Brain microvascular endothelial cell (primary cell): ENCODE data around the gene OXER1.
A peak's percentile ranks its signal among the peaks of the same experiment; 100 is the strongest.

ENCODE experiments used
- DNase-seq: peaks from one replicate; pipeline ENCODE4 v3.0.0-alpha.2; 2020
- H3K27ac ChIP-seq: fragments of 250-450 bp; sonication (Bioruptor Pico); 2 replicates; pipeline ENCODE4 v1.5.1; 2020; ENCODE audit warnings: mild to moderate bottlenecking, moderate library complexity
- H3K27me3 ChIP-seq: fragments of 250-450 bp; sonication (Bioruptor Pico); replicated peaks from 2 replicates; pipeline ENCODE4 v1.5.1; 2020; ENCODE audit warnings: mild to moderate bottlenecking
- H3K36me3 ChIP-seq: fragments of 250-450 bp; sonication (Bioruptor Pico); replicated peaks from 2 replicates; pipeline ENCODE4 v1.5.1; 2020; ENCODE audit warnings: mild to moderate bottlenecking
- H3K4me3 ChIP-seq: 2 replicates; pipeline ENCODE4 v1.5.1; 2011; ENCODE audit warnings: low read depth, mild to moderate bottlenecking, control low read depth, low read length, moderate library complexity
- in situ Hi-C: cut with HindIII; loops from 2 replicates; pipeline ENCODE4 v1.10.0; 2017; ENCODE audit warnings: low sequenced_read_pairs, low pct_ligation_motif_present
- TF ChIP-seq, protein P1 (sequence below): IDR thresholded peaks from 2 replicates; pipeline ENCODE4 v1.5.1; 2011; ENCODE audit warnings: low read depth, mild to moderate bottlenecking, moderate library complexity, low read length, control low read depth, inconsistent platforms; ENCODE audit errors: missing control alignments

Gene OXER1

GRCh38 chr2:42792583-42793333, 28.8 kb upstream of the OXER1 start, which contains the start of gene HAAO:
Gene HAAO (minus strand): TSS chr2:42792583. CDS start chr2:42792536, 47 bp downstream.
- in situ Hi-C loops = no loop called here

DNA sequence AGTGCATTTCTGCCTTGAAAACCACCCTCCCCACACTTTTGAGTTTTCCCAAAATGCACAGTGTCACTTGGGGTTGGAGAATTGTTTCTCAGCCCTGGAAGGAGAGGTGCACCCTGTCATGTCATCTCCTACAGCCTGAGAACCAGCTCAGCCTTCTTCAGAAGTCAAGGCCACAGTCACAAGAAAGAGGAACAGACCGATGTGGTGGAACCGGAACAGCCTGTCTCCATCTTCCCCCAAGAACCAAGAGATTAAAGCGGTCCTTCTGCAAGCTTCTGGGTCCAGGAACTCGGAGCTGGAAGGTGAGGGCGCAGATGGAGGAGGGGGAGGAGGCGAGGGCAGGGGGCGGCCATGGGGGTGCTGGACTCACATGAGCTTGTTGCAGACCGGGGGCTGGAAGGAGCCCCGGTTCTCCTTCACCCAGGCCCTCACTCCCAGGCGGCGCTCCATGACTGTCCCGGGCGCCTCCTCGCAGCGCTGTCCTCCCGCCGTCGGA, 28.2 kb upstream of the OXER1 start:
- DNase-seq = no peak
- H3K27ac ChIP-seq = no peak overlapping the region
- H3K27me3 ChIP-seq = peaks cover 3% of the 10 kb centered on the region
- TF ChIP-seq, protein P1, sequence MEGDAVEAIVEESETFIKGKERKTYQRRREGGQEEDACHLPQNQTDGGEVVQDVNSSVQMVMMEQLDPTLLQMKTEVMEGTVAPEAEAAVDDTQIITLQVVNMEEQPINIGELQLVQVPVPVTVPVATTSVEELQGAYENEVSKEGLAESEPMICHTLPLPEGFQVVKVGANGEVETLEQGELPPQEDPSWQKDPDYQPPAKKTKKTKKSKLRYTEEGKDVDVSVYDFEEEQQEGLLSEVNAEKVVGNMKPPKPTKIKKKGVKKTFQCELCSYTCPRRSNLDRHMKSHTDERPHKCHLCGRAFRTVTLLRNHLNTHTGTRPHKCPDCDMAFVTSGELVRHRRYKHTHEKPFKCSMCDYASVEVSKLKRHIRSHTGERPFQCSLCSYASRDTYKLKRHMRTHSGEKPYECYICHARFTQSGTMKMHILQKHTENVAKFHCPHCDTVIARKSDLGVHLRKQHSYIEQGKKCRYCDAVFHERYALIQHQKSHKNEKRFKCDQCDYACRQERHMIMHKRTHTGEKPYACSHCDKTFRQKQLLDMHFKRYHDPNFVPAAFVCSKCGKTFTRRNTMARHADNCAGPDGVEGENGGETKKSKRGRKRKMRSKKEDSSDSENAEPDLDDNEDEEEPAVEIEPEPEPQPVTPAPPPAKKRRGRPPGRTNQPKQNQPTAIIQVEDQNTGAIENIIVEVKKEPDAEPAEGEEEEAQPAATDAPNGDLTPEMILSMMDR = no peak
- peak overlapping the region; percentile 53 for H3K4me3 ChIP-seq
- no peaks in the 10 kb centered on the region for H3K36me3 ChIP-seq
- in situ Hi-C loops = no loop called here

More at GRCh38 chr2:42792583-42793333, 28.8 kb upstream of the OXER1 start, which contains the start of gene HAAO:
- no peak for DNase-seq
- Histone ChIP-seq H3K4me3 (peak within 1 kb of the TSS; percentile 53), H3K27ac (no peak within 1 kb of the TSS), H3K27me3 (peaks cover 3% of the 10 kb centered on the region), H3K36me3 (no peaks in the 10 kb centered on the region)
- TF ChIP-seq, protein P1 = no peak

- DNase-seq = no peak
- peaks cover 3% of the 10 kb centered on the region for H3K27me3 ChIP-seq
- H3K36me3 ChIP-seq = no peaks in the 10 kb centered on the region
- in situ Hi-C loops = no loop called here
- H3K27ac ChIP-seq = no peak overlapping the region
- no peak overlapping the region for H3K4me3 ChIP-seq
- TF ChIP-seq, protein P1 = no peak
Measured at GRCh38 chr2:42791606-42792005, 27.7 kb upstream of the OXER1 start.

GRCh38 chr2:42789751-42790150, 25.8 kb upstream of the OXER1 start:
- Histone ChIP-seq H3K27ac (no peak overlapping the region), H3K27me3 (peaks cover 3% of the 10 kb centered on the region), H3K4me3 (no peak overlapping the region), H3K36me3 (no peaks in the 10 kb centered on the region)
- in situ Hi-C loops = no loop called here
- TF ChIP-seq, protein P1 = no peak
- no peak for DNase-seq

DNA sequence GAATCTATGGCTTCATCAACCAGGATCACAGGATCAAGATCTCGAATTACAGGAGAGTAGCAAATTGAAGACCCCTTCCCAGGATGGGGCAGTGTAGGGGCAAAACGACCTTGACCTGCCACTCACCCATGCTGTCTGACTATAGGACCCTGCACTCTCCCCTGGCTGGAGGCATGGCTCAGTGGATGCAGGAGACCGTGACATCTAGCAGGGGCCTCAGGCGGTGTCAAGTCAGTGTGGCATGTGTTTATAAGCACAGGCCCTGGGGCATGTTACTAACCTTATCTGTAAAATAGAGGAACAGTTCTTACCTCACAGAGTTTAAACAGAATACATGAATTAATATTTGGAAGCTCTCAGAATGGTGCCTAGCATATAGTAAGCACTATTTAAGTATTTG, 24.9 kb upstream of the OXER1 start:
- Histone ChIP-seq H3K27me3 (peaks cover 3% of the 10 kb centered on the region), H3K27ac (no peak overlapping the region), H3K36me3 (no peaks in the 10 kb centered on the region), H3K4me3 (no peak overlapping the region)
- TF ChIP-seq, protein P1 = no peak
- in situ Hi-C loops = no loop called here
- DNase-seq = no peak

DNA sequence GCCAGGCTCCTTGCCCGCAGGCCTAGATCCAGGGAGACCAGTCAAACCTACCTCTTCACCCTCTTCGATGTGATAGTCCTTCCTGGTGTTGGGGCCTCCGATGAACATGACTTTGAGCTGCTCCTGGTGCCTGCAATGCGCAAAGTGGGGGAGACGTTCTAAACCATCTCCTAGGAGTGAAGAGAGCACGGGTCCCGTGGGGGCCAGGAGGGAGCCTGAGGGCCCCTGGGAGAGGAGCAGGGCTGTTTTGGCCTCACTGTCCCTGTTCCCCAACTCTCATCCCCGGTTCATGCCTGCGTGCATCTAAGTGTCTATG, 24.5 kb upstream of the OXER1 start:
- Histone ChIP-seq H3K36me3 (no peaks in the 10 kb centered on the region), H3K27ac (no peak overlapping the region)

More for the DNA sequence above, 24.5 kb upstream of the OXER1 start:
- in situ Hi-C loops = no loop called here
- Histone ChIP-seq H3K27me3 (peaks cover 3% of the 10 kb centered on the region), H3K4me3 (no peak overlapping the region)
- TF ChIP-seq, protein P1 = no peak
- DNase-seq = no peak
